Measurements from ENCODE around the gene PNPLA1.

The PNPLA1 gene

DNA sequence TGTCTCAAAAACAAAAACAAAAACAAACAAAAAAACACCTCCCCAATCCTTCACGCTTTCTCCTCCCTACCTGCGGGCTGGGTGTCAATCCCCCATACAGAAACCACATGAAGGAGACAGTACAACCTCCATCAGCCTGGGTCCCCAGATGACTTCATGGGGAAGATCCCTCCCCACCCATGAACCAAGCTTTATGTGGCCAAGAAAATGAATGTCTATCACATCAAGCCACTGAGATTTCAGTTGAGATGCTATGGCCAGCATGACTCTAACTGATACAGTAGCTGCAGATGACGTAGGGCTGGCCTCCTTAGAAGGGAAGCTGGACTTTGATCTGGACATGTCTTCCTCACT, 88.0 kb downstream of the PNPLA1 start:
- no peak for DNase-seq (ENCODE audit: low read depth in 2 of 2)
